Measurements from ENCODE around the gene NKAIN2. TPM values are rescaled to one million over a fixed set of nuclear protein-coding genes. Genes with fewer than 3 reads are reported as not detected.

The NKAIN2 gene
- total and polyA plus RNA-seq, 2 donors (not counting 3 experiments of a cell fraction or from before 2014, with no cell fraction given), result 0.03 TPM; not detected in 1

DNA sequence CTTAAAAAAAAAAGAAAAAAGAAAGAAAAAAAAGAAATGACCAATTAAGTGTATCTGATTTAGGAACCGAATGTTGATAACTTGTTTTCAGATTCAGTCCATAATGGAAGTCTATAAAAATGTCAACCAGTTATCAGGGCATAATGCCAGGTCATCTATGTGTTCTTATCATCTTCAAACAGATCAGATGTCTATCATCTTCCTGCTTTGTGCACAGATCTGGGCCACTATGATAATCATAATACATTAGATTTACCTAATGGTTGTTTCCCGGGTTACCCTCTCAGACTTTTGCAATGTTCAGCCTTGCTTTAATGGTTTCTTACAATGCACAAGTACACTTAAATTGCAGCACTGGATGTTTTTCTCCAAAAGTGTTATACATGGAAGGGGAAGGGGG is 100.6 kb downstream of the NKAIN2 start:
- FAIRE-seq (no peak), DNase-seq (ENCODE audit: low read depth, low spot score) (peak; percentile 39)
- ChIA-PET CTCF (no interaction called here), POLR2A (no interaction called here)
- Histone ChIP-seq H3K9ac (replicated peaks; ENCODE audit: extremely low read depth, insufficient read depth, low read length) (no peak overlapping the region), H3K9me3 (replicated peaks; ENCODE audit: control insufficient read depth, insufficient read depth, low read length) (no peaks in the 10 kb centered on the region), H3K4me3 (replicated peaks in 1 of 3; ENCODE audit: insufficient read depth in 1 of 3, low read depth in 1 of 3, low read length in 3 of 3) (no peak overlapping the region), H3K79me2 (ENCODE audit: control insufficient read depth, insufficient read depth, low read length) (no peaks in the 10 kb centered on the region), H3K27ac (ENCODE audit: insufficient read depth, low read depth, low read length) (no peak overlapping the region), H4K20me1 (replicated peaks; ENCODE audit: control insufficient read depth, extremely low read depth, insufficient read depth, low read length) (no peaks in the 10 kb centered on the region), H3K36me3 (ENCODE audit: control insufficient read depth in 2 of 2, extremely low read depth in 1 of 2, insufficient read depth in 2 of 2, low read length in 2 of 2) (no peaks in the 10 kb centered on the region), H3K4me2 (ENCODE audit: insufficient read depth, low read length) (no peak overlapping the region), H3K9me1 (replicated peaks; ENCODE audit: control insufficient read depth, extremely low read depth, insufficient read depth, low read length) (no peaks in the 10 kb centered on the region), H2AFZ (ENCODE audit: low read depth, low read length) (no peak overlapping the region), H3K4me1 (ENCODE audit: control insufficient read depth, extremely low read depth, insufficient read depth, low read length) (peaks cover 9% of the 10 kb centered on the region), H3K27me3 (ENCODE audit: control insufficient read depth in 2 of 2, insufficient read depth in 2 of 2, low read length in 2 of 2) (no peaks in the 10 kb centered on the region)
- intact Hi-C loops (cut with micrococcal nuclease), result no loop called here
- dilution Hi-C loops (cut with MboI; ENCODE audit: extremely low pct_ligation_motif_present, low sequenced_read_pairs), result no loop called here
- BruUV-seq (replicated peaks), result no TSS peak
- TF ChIP-seq MYC (IDR thresholded peaks at IDR 0.05; ENCODE audit: low read depth, low read length) (no peak), POLR2A (IDR thresholded peaks at IDR 0.05; ENCODE audit: low read depth, low read length) (no peak), GATA2 (IDR thresholded peaks at IDR 0.05; ENCODE audit: insufficient read depth, insufficient read length, low read depth, low read length) (no peak), POLR2AphosphoS5 (IDR thresholded peaks at IDR 0.05; ENCODE audit: insufficient read depth, low read depth, low read length) (no peak)
- TF ChIP-seq, protein P1, sequence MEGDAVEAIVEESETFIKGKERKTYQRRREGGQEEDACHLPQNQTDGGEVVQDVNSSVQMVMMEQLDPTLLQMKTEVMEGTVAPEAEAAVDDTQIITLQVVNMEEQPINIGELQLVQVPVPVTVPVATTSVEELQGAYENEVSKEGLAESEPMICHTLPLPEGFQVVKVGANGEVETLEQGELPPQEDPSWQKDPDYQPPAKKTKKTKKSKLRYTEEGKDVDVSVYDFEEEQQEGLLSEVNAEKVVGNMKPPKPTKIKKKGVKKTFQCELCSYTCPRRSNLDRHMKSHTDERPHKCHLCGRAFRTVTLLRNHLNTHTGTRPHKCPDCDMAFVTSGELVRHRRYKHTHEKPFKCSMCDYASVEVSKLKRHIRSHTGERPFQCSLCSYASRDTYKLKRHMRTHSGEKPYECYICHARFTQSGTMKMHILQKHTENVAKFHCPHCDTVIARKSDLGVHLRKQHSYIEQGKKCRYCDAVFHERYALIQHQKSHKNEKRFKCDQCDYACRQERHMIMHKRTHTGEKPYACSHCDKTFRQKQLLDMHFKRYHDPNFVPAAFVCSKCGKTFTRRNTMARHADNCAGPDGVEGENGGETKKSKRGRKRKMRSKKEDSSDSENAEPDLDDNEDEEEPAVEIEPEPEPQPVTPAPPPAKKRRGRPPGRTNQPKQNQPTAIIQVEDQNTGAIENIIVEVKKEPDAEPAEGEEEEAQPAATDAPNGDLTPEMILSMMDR (IDR thresholded peaks at IDR 0.05; ENCODE audit: extremely low read depth in 1 of 2, insufficient read depth in 1 of 2, low read depth in 1 of 2, low read length in 2 of 2), result no peak

DNA sequence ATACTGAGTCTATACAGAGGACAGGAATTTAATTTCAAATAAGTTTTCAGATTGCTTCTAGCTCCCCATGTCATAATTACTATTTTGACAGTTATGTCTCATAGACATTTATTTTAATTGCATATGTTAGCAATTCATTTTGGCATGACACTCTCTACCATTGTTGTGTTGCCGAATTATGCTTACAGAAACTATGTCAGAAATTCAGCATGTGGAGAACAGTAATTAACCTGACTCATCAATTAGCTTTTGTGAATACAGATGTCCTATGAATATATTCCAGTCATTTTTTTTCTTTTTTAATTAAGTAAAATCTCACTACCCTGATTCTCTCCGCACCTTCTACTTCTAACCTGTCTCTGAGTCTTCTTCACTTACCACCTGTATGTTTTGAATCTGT is 105.1 kb downstream of the NKAIN2 start:
- BruUV-seq (replicated peaks), result no TSS peak
- dilution Hi-C loops (cut with MboI; ENCODE audit: extremely low pct_ligation_motif_present, low sequenced_read_pairs), result no loop called here
- DNase-seq (ENCODE audit: low read depth, low spot score), result no peak
- H3K79me2 ChIP-seq (ENCODE audit: control insufficient read depth, insufficient read depth, low read length), result no peaks in the 10 kb centered on the region
- no peaks in the 10 kb centered on the region for H3K36me3 ChIP-seq (ENCODE audit: control insufficient read depth in 2 of 2, extremely low read depth in 1 of 2, insufficient read depth in 2 of 2, low read length in 2 of 2)
- no peak for FAIRE-seq
- TF ChIP-seq, protein P2, sequence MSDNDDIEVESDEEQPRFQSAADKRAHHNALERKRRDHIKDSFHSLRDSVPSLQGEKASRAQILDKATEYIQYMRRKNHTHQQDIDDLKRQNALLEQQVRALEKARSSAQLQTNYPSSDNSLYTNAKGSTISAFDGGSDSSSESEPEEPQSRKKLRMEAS (IDR thresholded peaks at IDR 0.05; ENCODE audit: insufficient read depth, insufficient read length), result no peak
- TF ChIP-seq GATA2 (IDR thresholded peaks at IDR 0.05; ENCODE audit: insufficient read depth, insufficient read length, low read depth, low read length) (no peak), MYC (IDR thresholded peaks at IDR 0.05; ENCODE audit: low read depth, low read length) (no peak)
- intact Hi-C loops (cut with micrococcal nuclease), result no loop called here
- no peak overlapping the region for H3K4me2 ChIP-seq (ENCODE audit: insufficient read depth, low read length)
- H3K9me3 ChIP-seq (replicated peaks; ENCODE audit: control insufficient read depth, insufficient read depth, low read length), result no peaks in the 10 kb centered on the region
- ChIA-PET CTCF (no interaction called here), POLR2A (no interaction called here)
- no peak overlapping the region for H2AFZ ChIP-seq (ENCODE audit: low read depth, low read length)
- H3K27ac ChIP-seq (ENCODE audit: insufficient read depth, low read depth, low read length), result no peak overlapping the region
- no peak overlapping the region for H3K4me3 ChIP-seq (replicated peaks in 1 of 3; ENCODE audit: insufficient read depth in 1 of 3, low read depth in 1 of 3, low read length in 3 of 3)
- no peaks in the 10 kb centered on the region for H3K9me1 ChIP-seq (replicated peaks; ENCODE audit: control insufficient read depth, extremely low read depth, insufficient read depth, low read length)
- no peaks in the 10 kb centered on the region for H3K27me3 ChIP-seq (ENCODE audit: control insufficient read depth in 2 of 2, insufficient read depth in 2 of 2, low read length in 2 of 2)
- no peak overlapping the region for H3K9ac ChIP-seq (replicated peaks; ENCODE audit: extremely low read depth, insufficient read depth, low read length)
- no peaks in the 10 kb centered on the region for H3K4me1 ChIP-seq (ENCODE audit: control insufficient read depth, extremely low read depth, insufficient read depth, low read length)
- no peaks in the 10 kb centered on the region for H4K20me1 ChIP-seq (replicated peaks; ENCODE audit: control insufficient read depth, extremely low read depth, insufficient read depth, low read length)
